ENCODE measurements around the gene MACO1.
A peak's percentile ranks its signal among the peaks of the same experiment; 100 is the strongest.

The MACO1 gene

GRCh38 chr1:25543005-25543424 is 112.3 kb downstream of the MACO1 start:
- TF ChIP-seq CTCF (IDR thresholded peaks at IDR 0.05; ENCODE audit: low read depth, low read length, poor library complexity, severe bottlenecking) (no peak), EZH2phosphoT487 (IDR thresholded peaks at IDR 0.05; ENCODE audit: borderline replicate concordance, low read length) (no peak)
- H3K4me1 ChIP-seq (ENCODE audit: control insufficient read depth, low read length) = peaks cover 10% of the 10 kb centered on the region
- H3K4me2 ChIP-seq (ENCODE audit: low read length) = peak overlapping the region; percentile 72
- no peak overlapping the region for H3K27ac ChIP-seq (ENCODE audit: low read depth, low read length)
- H3K4me3 ChIP-seq (ENCODE audit: low read length) = peak overlapping the region; percentile 74
- no peaks in the 10 kb centered on the region for H3K79me2 ChIP-seq (ENCODE audit: control insufficient read depth, low read length)
- no peaks in the 10 kb centered on the region for H3K36me3 ChIP-seq (ENCODE audit: control insufficient read depth, low read length)
- H3K9me3 ChIP-seq (ENCODE audit: control insufficient read depth, insufficient read depth, low read length) = no peaks in the 10 kb centered on the region
- peaks cover 40% of the 10 kb centered on the region for H3K27me3 ChIP-seq (ENCODE audit: control insufficient read depth, low read length)
- H3K9me2 ChIP-seq (replicated peaks; ENCODE audit: control insufficient read depth, low read length) = no peaks in the 10 kb centered on the region
- no peaks in the 10 kb centered on the region for H4K20me1 ChIP-seq (ENCODE audit: control insufficient read depth, insufficient read depth, low read depth, low read length)
- no peaks in the 10 kb centered on the region for H3F3A ChIP-seq (ENCODE audit: control insufficient read depth, insufficient read depth)

- no peak for TF ChIP-seq EZH2phosphoT487 (IDR thresholded peaks at IDR 0.05; ENCODE audit: borderline replicate concordance, low read length)
- no peak for TF ChIP-seq CTCF (IDR thresholded peaks at IDR 0.05; ENCODE audit: low read depth, low read length, poor library complexity, severe bottlenecking)
- peak within 1 kb of the TSS; percentile 72 for H3K4me2 ChIP-seq (ENCODE audit: low read length)
Observed at GRCh38 chr1:25543425-25544242, 112.9 kb downstream of the MACO1 start, which contains the start of gene LDLRAP1. LDLRAP1 (plus strand) TSS chr1:25543606; CDS start chr1:25543699, 93 bp downstream.

GRCh38 chr1:25544243-25544764 is 113.6 kb downstream of the MACO1 start:
- no peaks in the 10 kb centered on the region for H3K79me2 ChIP-seq (ENCODE audit: control insufficient read depth, low read length)
- H3K4me3 ChIP-seq (ENCODE audit: low read length) = peak overlapping the region; percentile 74
- no peaks in the 10 kb centered on the region for H3K36me3 ChIP-seq (ENCODE audit: control insufficient read depth, low read length)
- H4K20me1 ChIP-seq (ENCODE audit: control insufficient read depth, insufficient read depth, low read depth, low read length) = no peaks in the 10 kb centered on the region
- H3K4me1 ChIP-seq (ENCODE audit: control insufficient read depth, low read length) = peaks cover 21% of the 10 kb centered on the region
- TF ChIP-seq CTCF (IDR thresholded peaks at IDR 0.05; ENCODE audit: low read depth, low read length, poor library complexity, severe bottlenecking) (no peak), EZH2phosphoT487 (IDR thresholded peaks at IDR 0.05; ENCODE audit: borderline replicate concordance, low read length) (no peak)
- peaks cover 35% of the 10 kb centered on the region for H3K27me3 ChIP-seq (ENCODE audit: control insufficient read depth, low read length)
- H3K4me2 ChIP-seq (ENCODE audit: low read length) = peak overlapping the region; percentile 72
- no peaks in the 10 kb centered on the region for H3F3A ChIP-seq (ENCODE audit: control insufficient read depth, insufficient read depth)
- H3K27ac ChIP-seq (ENCODE audit: low read depth, low read length) = no peak overlapping the region
- no peaks in the 10 kb centered on the region for H3K9me3 ChIP-seq (ENCODE audit: control insufficient read depth, insufficient read depth, low read length)
- H3K9me2 ChIP-seq (replicated peaks; ENCODE audit: control insufficient read depth, low read length) = no peaks in the 10 kb centered on the region

More at GRCh38 chr1:25543425-25544242, 112.9 kb downstream of the MACO1 start, which contains the start of gene LDLRAP1:
- H3K27ac ChIP-seq (ENCODE audit: low read depth, low read length) = no peak within 1 kb of the TSS
- no peaks in the 10 kb centered on the region for H3F3A ChIP-seq (ENCODE audit: control insufficient read depth, insufficient read depth)
- H3K79me2 ChIP-seq (ENCODE audit: control insufficient read depth, low read length) = no peaks in the 10 kb centered on the region
- H3K9me3 ChIP-seq (ENCODE audit: control insufficient read depth, insufficient read depth, low read length) = no peaks in the 10 kb centered on the region
- H3K4me1 ChIP-seq (ENCODE audit: control insufficient read depth, low read length) = peaks cover 14% of the 10 kb centered on the region
- H3K4me3 ChIP-seq (ENCODE audit: low read length) = peak within 1 kb of the TSS; percentile 74
- H4K20me1 ChIP-seq (ENCODE audit: control insufficient read depth, insufficient read depth, low read depth, low read length) = no peaks in the 10 kb centered on the region
- H3K27me3 ChIP-seq (ENCODE audit: control insufficient read depth, low read length) = peaks cover 35% of the 10 kb centered on the region
- no peaks in the 10 kb centered on the region for H3K9me2 ChIP-seq (replicated peaks; ENCODE audit: control insufficient read depth, low read length)
- no peaks in the 10 kb centered on the region for H3K36me3 ChIP-seq (ENCODE audit: control insufficient read depth, low read length)

All from DOHH2 (cell line).